ENCODE measurements around the gene RAB14.

DNA sequence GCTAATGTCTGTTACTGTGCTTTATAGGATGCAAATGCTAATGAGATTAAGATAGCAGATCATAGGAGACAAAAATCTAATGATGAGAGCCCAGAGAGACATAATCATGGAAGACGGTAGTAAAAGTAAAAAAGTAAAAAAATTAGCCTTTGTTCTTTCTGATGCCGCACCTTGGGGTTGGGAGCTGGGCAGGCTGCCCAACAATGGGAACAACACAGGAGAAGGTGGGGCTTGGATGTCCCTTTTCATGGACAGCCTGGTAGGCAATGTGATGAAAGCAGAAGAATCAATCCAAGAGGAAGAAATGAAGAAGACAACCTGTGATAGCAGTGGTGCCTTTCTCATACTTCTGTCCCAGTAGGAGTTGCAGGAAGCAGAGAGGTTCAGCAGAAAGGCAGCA, 57.2 kb downstream of the RAB14 start:
- TF ChIP-seq, protein P1, sequence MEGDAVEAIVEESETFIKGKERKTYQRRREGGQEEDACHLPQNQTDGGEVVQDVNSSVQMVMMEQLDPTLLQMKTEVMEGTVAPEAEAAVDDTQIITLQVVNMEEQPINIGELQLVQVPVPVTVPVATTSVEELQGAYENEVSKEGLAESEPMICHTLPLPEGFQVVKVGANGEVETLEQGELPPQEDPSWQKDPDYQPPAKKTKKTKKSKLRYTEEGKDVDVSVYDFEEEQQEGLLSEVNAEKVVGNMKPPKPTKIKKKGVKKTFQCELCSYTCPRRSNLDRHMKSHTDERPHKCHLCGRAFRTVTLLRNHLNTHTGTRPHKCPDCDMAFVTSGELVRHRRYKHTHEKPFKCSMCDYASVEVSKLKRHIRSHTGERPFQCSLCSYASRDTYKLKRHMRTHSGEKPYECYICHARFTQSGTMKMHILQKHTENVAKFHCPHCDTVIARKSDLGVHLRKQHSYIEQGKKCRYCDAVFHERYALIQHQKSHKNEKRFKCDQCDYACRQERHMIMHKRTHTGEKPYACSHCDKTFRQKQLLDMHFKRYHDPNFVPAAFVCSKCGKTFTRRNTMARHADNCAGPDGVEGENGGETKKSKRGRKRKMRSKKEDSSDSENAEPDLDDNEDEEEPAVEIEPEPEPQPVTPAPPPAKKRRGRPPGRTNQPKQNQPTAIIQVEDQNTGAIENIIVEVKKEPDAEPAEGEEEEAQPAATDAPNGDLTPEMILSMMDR (IDR thresholded peaks at IDR 0.05 in 2 of 3, conservative IDR thresholded peaks at IDR 0.05 in 1 of 3; ENCODE audit: borderline replicate concordance in 1 of 3, insufficient read depth in 1 of 3, low read depth in 2 of 3, low read length in 2 of 3) = no peak
- no peak for TF ChIP-seq POLR2A (IDR thresholded peaks at IDR 0.05; ENCODE audit: borderline replicate concordance, extremely low read depth, insufficient read depth, insufficient read length)
- no peak for TF ChIP-seq EZH2 (IDR thresholded peaks at IDR 0.05)
- TF ChIP-seq, protein P2, sequence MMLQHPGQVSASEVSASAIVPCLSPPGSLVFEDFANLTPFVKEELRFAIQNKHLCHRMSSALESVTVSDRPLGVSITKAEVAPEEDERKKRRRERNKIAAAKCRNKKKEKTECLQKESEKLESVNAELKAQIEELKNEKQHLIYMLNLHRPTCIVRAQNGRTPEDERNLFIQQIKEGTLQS (IDR thresholded peaks at IDR 0.05) = no peak

All from HCT116 (cell line).